ENCODE data around the gene BICD2. TPM values are rescaled to one million over a fixed set of nuclear protein-coding genes. Genes with fewer than 3 reads are reported as not detected.

BICD2 gene
- total and polyA plus RNA-seq, 10 of the 15 experiments (the other 5 are each of a cell fraction or from before 2014, with no cell fraction given): 5.3 to 25.5 (median 14.4) TPM

DNA sequence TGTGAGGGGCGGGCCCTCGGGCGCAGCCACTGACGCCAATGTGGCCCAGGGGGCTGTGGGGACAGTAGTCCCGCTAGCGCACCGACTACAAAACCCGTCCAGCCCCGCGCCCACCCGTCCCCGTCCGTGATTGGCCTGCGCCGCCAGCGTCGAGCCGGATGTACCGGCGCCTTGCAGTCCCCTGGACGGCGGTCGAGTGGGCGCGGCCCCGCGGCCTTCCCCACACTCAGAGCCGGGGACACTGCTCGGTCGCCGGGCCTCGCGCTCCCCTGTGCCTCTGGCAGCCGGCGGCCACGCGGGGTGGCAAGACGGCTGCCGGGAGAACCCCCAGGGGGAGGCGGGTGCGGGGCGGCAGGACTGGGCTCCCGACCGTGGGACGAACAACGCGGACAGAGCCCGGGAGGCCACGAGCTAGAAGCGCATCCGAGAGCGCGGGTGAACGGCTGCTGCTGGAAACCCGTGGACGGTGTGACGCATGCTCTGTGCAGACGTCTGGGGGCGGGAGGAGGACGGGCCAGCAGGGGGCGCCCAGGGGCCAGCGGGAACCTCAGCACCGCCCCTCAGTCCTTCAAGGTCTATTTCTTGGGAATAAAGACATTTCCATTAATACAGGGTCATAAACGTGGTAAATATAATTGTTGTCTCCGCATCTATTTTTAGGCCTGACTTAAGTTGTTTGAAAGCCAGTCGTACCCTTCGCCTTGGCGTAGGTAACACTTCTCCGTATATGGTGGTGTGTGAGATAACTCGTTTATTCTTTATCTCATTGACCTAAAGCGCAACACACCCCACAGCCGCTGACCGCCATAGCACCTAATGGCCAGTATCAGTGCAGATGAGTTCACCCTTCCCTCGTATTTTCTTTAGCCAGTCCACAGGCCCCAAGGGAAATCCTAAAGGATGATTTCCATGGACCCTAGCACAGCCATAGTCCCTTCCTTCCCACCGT, 629 bp upstream of the BICD2 start (continued):
- no peak for TF ChIP-seq NR2C2 (IDR thresholded peaks at IDR 0.05; ENCODE audit: borderline replicate concordance, control insufficient read depth, insufficient read length, low read depth)
- 0 out of 2 replicates have a peak, but pooled peaks have one; percentile 43 for TF ChIP-seq RELB (IDR thresholded peaks at IDR 0.05; ENCODE audit: low read depth)
- TF ChIP-seq SIX5 (IDR thresholded peaks at IDR 0.05; ENCODE audit: low read depth, low read length, severe bottlenecking): peak; percentile 91
- TF ChIP-seq STAT1 (conservative IDR thresholded peaks at IDR 0.05): no peak; the same call in 1 of the 2 replicates
- TF ChIP-seq EZH2 (IDR thresholded peaks at IDR 0.05; ENCODE audit: borderline replicate concordance, control insufficient read depth, low read depth, low read length): no peak
- TF ChIP-seq GATAD2B (conservative IDR thresholded peaks at IDR 0.05; ENCODE audit: low read depth): peak; percentile 92
- 0 out of 2 replicates have a peak, but pooled peaks have one; percentile 5 for TF ChIP-seq RUNX3 (IDR thresholded peaks at IDR 0.05; ENCODE audit: low read length)
- TF ChIP-seq MEF2A (IDR thresholded peaks at IDR 0.05; ENCODE audit: insufficient read depth, low read depth, low read length): no peak
- TF ChIP-seq USF1 (IDR thresholded peaks at IDR 0.05; ENCODE audit: borderline replicate concordance, extremely low read length, insufficient read depth, low read depth, low read length): no peak
- TF ChIP-seq YBX1 (IDR thresholded peaks at IDR 0.05): no peak
- no peak; the same call in 1 of the 2 replicates for TF ChIP-seq CEBPZ (IDR thresholded peaks at IDR 0.05; ENCODE audit: low read depth, low read length)
- TF ChIP-seq PRDM15 (CRISPR knock-in tag; IDR thresholded peaks at IDR 0.05): no peak
- TF ChIP-seq ELK1 (IDR thresholded peaks at IDR 0.05; ENCODE audit: low read depth, low read length): peak; percentile 58
- TF ChIP-seq MEF2B (IDR thresholded peaks at IDR 0.05; ENCODE audit: partially characterized antibody, poor library complexity, severe bottlenecking): peak; percentile 29
- peak; percentile 56; the same call in 1 of the 2 replicates for TF ChIP-seq NR2F1 (conservative IDR thresholded peaks at IDR 0.05)
- TF ChIP-seq POLR2AphosphoS5 (IDR thresholded peaks at IDR 0.05; ENCODE audit: low read length): peak; percentile 78
